HepG2 (cell line): ENCODE measurements around the gene PLA2G7. TPM values are rescaled to one million over a fixed set of nuclear protein-coding genes. Genes with fewer than 3 reads are reported as not detected.

Source experiments
- ATAC-seq: fragments of 200-7000 bp; cut with Tn5 transposase; 3 replicates; pipeline ENCODE4 v1.9.1; 2020; ENCODE audit warnings: mild to moderate bottlenecking, moderate library complexity
- BruUV-seq: library from RNA; stranded (reverse); fragments of 400-500 nt; replicated peaks from 2 replicates; lab custom pipeline; 2021; lab: Mats Ljungman, UMichigan
- CTCF ChIA-PET: fragments of 300-600 bp; formaldehyde crosslinking; extraction: SDS; loops from one replicate; lab custom pipeline; 2021; ENCODE audit warnings: low total read pairs, inconsistent platforms, low intra/inter-chr PET ratio; lab: Yijun Ruan, JAX
- POLR2A ChIA-PET: fragments of 350-600 bp; sonication (Branson Sonifier 250); formaldehyde crosslinking; loops from one replicate; lab custom pipeline; 2020; ENCODE audit warnings: antibody characterized with exemption, inconsistent platforms; lab: Yijun Ruan, JAX
- DNase-seq: peaks from one replicate; pipeline ENCODE4 v3.0.0-alpha.2; 2015; ENCODE audit warnings: low spot score
- FAIRE-seq: peaks from 3 replicates; lab custom pipeline; 2011; peaks lifted over from hg19 to GRCh38; lab: Jason Lieb, UNC
- H2AFZ ChIP-seq: one replicate; pipeline ENCODE4 v1.6.1; 2011; ENCODE audit warnings: low read length, inconsistent platforms
- H3K27ac ChIP-seq: fragments of 300-600 bp; 3 replicates; pipeline ENCODE4 v1.8.0; 2011; ENCODE audit warnings: mixed run types, mild to moderate bottlenecking, mixed read lengths, low read length, inconsistent platforms; ENCODE audit not compliant: insufficient read depth; ENCODE audit errors: extremely low read length
- H3K27me3 ChIP-seq, 2 experiments: fragments of 200-600 bp in 1 of 2; 2 replicates in 1 of 2; 3 replicates in 1 of 2; pipeline versions ENCODE4 v1.6.0 to v1.8.0; 2011; ENCODE audit warnings: low read length in 2 of 2, mild to moderate bottlenecking in 2 of 2, moderate library complexity in 2 of 2, inconsistent platforms in 1 of 2; ENCODE audit not compliant: insufficient read depth in 2 of 2, control insufficient read depth in 1 of 2
- H3K36me3 ChIP-seq, 2 experiments: fragments of 200-600 bp in 1 of 2; replicated peaks in 1 of 2; 2 replicates in 1 of 2; 3 replicates in 1 of 2; pipeline versions ENCODE4 v1.5.1 to v1.8.0; 2011; ENCODE audit warnings: low read length in 2 of 2, inconsistent platforms in 1 of 2; ENCODE audit not compliant: insufficient read depth in 2 of 2, control insufficient read depth in 1 of 2
- H3K4me1 ChIP-seq: 2 replicates; pipeline ENCODE4 v1.5.1; 2012; ENCODE audit warnings: low read length, inconsistent platforms; ENCODE audit not compliant: insufficient read depth
- H3K4me2 ChIP-seq: 2 replicates; pipeline ENCODE4 v1.6.0; 2011; ENCODE audit warnings: low read depth, low read length, inconsistent platforms
- H3K4me3 ChIP-seq, 3 experiments: fragments of 200-600 bp in 1 of 3; sonication (generic), shearing (Covaris generic) in 1 of 3; replicated peaks in 1 of 3; 2 replicates each; pipeline ENCODE4 v1.5.1; 2011 to 2016; ENCODE audit warnings: low read length in 3 of 3, inconsistent platforms in 2 of 3, low read depth in 2 of 3, mild to moderate bottlenecking in 2 of 3, control low read depth in 1 of 3, mixed read lengths in 1 of 3; ENCODE audit not compliant: insufficient read depth in 1 of 3
- H3K79me2 ChIP-seq: one replicate; pipeline ENCODE4 v1.6.1; 2011; ENCODE audit warnings: low read length, inconsistent platforms; ENCODE audit not compliant: insufficient read depth
- H3K9ac ChIP-seq: 2 replicates; pipeline ENCODE4 v1.6.0; 2011; ENCODE audit warnings: mild to moderate bottlenecking, low read depth, low read length, inconsistent platforms; ENCODE audit not compliant: insufficient read depth
- H3K9me3 ChIP-seq: 2 replicates; pipeline ENCODE4 v1.5.1; 2012; ENCODE audit warnings: mild to moderate bottlenecking, low read length
- H4K20me1 ChIP-seq: 2 replicates; pipeline ENCODE4 v1.6.0; 2011; ENCODE audit warnings: inconsistent platforms, mild to moderate bottlenecking, low read length, moderate library complexity; ENCODE audit not compliant: insufficient read depth
- DRAP1 ChIP-seq: IDR thresholded peaks from 2 replicates; pipeline ENCODE4 v1.6.1; 2016; ENCODE audit warnings: missing genetic modification reagents, missing compliant biosample characterization
- HCFC1 ChIP-seq: fragments of 150-350 bp; IDR thresholded peaks from 2 replicates; pipeline ENCODE4 v1.6.1; 2014; ENCODE audit warnings: low read depth, low read length
- HIVEP1 ChIP-seq: sonication (generic); formaldehyde crosslinking; IDR thresholded peaks from 2 replicates; pipeline ENCODE4 v1.4.0; 2020; ENCODE audit warnings: mild to moderate bottlenecking, missing genetic modification reagents
- HNRNPUL1 ChIP-seq: fragments of 200-400 bp; formaldehyde crosslinking; IDR thresholded peaks from 2 replicates; pipeline ENCODE4 v1.6.1; 2017; ENCODE audit warnings: low read depth, mild to moderate bottlenecking, low read length, moderate library complexity
- KLF11 ChIP-seq: IDR thresholded peaks from 2 replicates; pipeline ENCODE4 v1.6.1; 2016; ENCODE audit warnings: missing compliant biosample characterization
- RBFOX2 ChIP-seq: fragments of 200-400 bp; formaldehyde crosslinking; IDR thresholded peaks from 2 replicates; pipeline ENCODE4 v1.6.1; 2017; ENCODE audit warnings: low read depth, mild to moderate bottlenecking, low read length
- REST ChIP-seq, 2 experiments: IDR thresholded peaks; 2 replicates each; pipeline ENCODE4 v1.6.1; 2011 to 2012; ENCODE audit warnings: low read length in 2 of 2, borderline replicate concordance in 1 of 2, low read depth in 1 of 2, mild to moderate bottlenecking in 1 of 2, moderate library complexity in 1 of 2
- SNRNP70 ChIP-seq: fragments of 200-400 bp; formaldehyde crosslinking; IDR thresholded peaks from 2 replicates; pipeline ENCODE4 v1.6.1; 2017; ENCODE audit warnings: mild to moderate bottlenecking, low read depth, low read length, moderate library complexity
- ZC3H4 ChIP-seq: sonication (generic); formaldehyde crosslinking; IDR thresholded peaks from 2 replicates; pipeline ENCODE4 v1.4.0; 2020; ENCODE audit warnings: missing genetic modification reagents, borderline replicate concordance
- ZFP41 ChIP-seq: sonication (generic); formaldehyde crosslinking; IDR thresholded peaks from 2 replicates; pipeline ENCODE4 v1.4.0; 2020; ENCODE audit warnings: mild to moderate bottlenecking, missing genetic modification reagents, borderline replicate concordance
- ZNF326 ChIP-seq: sonication (generic); formaldehyde crosslinking; IDR thresholded peaks from 2 replicates; pipeline ENCODE4 v1.4.0; 2020; ENCODE audit warnings: missing genetic modification reagents, borderline replicate concordance
- ZNF333 ChIP-seq: sonication (generic); formaldehyde crosslinking; IDR thresholded peaks from 2 replicates; pipeline ENCODE4 v1.4.0; 2020; ENCODE audit warnings: mild to moderate bottlenecking, missing genetic modification reagents, borderline replicate concordance
- ZNF354B ChIP-seq: sonication (generic); formaldehyde crosslinking; IDR thresholded peaks from 2 replicates; pipeline ENCODE4 v1.8.0; 2022; ENCODE audit warnings: mild to moderate bottlenecking, missing genetic modification reagents
- ZNF414 ChIP-seq: sonication (generic); formaldehyde crosslinking; IDR thresholded peaks from 2 replicates; pipeline ENCODE4 v1.5.0; 2020; ENCODE audit warnings: missing genetic modification reagents
- WGBS: methylation state at CpG from one replicate; pipeline ENCODE4 v1.1.6; 2017; ENCODE audit warnings: low lambda C conversion rate; 5-methylcytosine and 5-hydroxymethylcytosine counted together
- in situ Hi-C: cut with HindIII; loops from 2 replicates; pipeline ENCODE4 v1.10.0; 2017; ENCODE audit warnings: low pct_unique_long_range_greater_than_20kb; ENCODE audit not compliant: extremely low pct_ligation_motif_present
- intact Hi-C: fragments of 100-400 bp; cut with micrococcal nuclease; formaldehyde crosslinking; loops from one replicate; pipeline ENCODE4 v1.10.0; 2022; ENCODE audit not compliant: unreplicated experiment
- polyA plus RNA-seq, 8 experiments: library from polyadenylated mRNA; depleted of rRNA in 3 of 8; stranded (reverse) in 7 of 8; unstranded in 1 of 8; fragments of >200 nt; fragmentation: Illumina TruSeq in 4 of 8; extraction: Trizol in 4 of 8; gene quantifications; 2 replicates each; pipeline versions ENCODE4 v1.2.1 to v1.2.3, GENCODE V29; 2011 to 2016; ENCODE audit warnings: low read depth in 4 of 8, missing spikeins in 1 of 8, mixed read lengths in 1 of 8; ENCODE audit not compliant: insufficient read depth in 1 of 8
- total RNA-seq, 5 experiments: library from RNA; depleted of rRNA; stranded (reverse); fragments of >200 nt; fragmentation: Illumina TruSeq; extraction: Trizol; gene quantifications; 2 replicates each; pipeline ENCODE4 v1.2.3, GENCODE V29; 2016; ENCODE audit warnings: low read depth in 1 of 5

The PLA2G7 gene
- total and polyA plus RNA-seq, 2 of the 13 experiments (the other 11 are each of a cell fraction or from before 2014, with no cell fraction given): not detected

- TF ChIP-seq KLF11 (CRISPR knock-in tag): no peak
- no peak for TF ChIP-seq ZNF354B
- no peak for TF ChIP-seq DRAP1 (CRISPR knock-in tag)
Observed at GRCh38 chr6:46676604-46677313, 58.4 kb downstream of the PLA2G7 start (continued).

- WGBS: 27% methylated on average over 1 of the region's 1 CpG
- DNase-seq: no peak
- no peak overlapping the region for H2AFZ ChIP-seq
- H3K4me1 ChIP-seq: no peaks in the 10 kb centered on the region
- no peak overlapping the region for H3K9ac ChIP-seq
- no peaks in the 10 kb centered on the region for H3K9me3 ChIP-seq
- no peak overlapping the region for H3K4me3 ChIP-seq
- POLR2A ChIA-PET: no interaction called here
- no TSS peak for BruUV-seq
- no peaks in the 10 kb centered on the region for H3K36me3 ChIP-seq
- no peaks in the 10 kb centered on the region for H3K27me3 ChIP-seq
- FAIRE-seq: no peak
- no peak overlapping the region for H3K4me2 ChIP-seq
- in situ Hi-C loops (no loop called here), intact Hi-C loops (no loop called here)
- no peak overlapping the region for H3K27ac ChIP-seq
- CTCF ChIA-PET: no interaction called here
- ATAC-seq: no peak
- no peaks in the 10 kb centered on the region for H4K20me1 ChIP-seq
- no peaks in the 10 kb centered on the region for H3K79me2 ChIP-seq
- TF ChIP-seq ZFP41: no peak
- no peak for TF ChIP-seq HIVEP1 (CRISPR knock-in tag)
- no peak for TF ChIP-seq REST (IDR thresholded peaks at IDR 0.05; ENCODE audit: borderline replicate concordance in 1 of 2, low read depth in 1 of 2, low read length in 2 of 2)
- TF ChIP-seq ZNF414 (CRISPR knock-in tag): no peak
- no peak for TF ChIP-seq ZC3H4 (CRISPR knock-in tag)
- TF ChIP-seq ZNF333: no peak
- TF ChIP-seq HCFC1: no peak
- no peak for TF ChIP-seq ZNF326 (CRISPR knock-in tag)
- no peak for TF ChIP-seq RBFOX2
- no peak for TF ChIP-seq SNRNP70
- TF ChIP-seq HNRNPUL1: no peak
Observed at GRCh38 chr6:46674410-46674809, 60.8 kb downstream of the PLA2G7 start.
